Islet of Langerhans (tissue), 1 donor: ENCODE data around the gene TMEM131.
"Not testable (repeated sequence)": the region's sequence is repeated elsewhere in the genome, so short reads cannot be mapped to it uniquely, and the experiment has no call there.

ENCODE experiments used
- FAIRE-seq: peaks from one replicate; lab custom pipeline; 2011; peaks lifted over from hg19 to GRCh38; lab: Jason Lieb, UNC

TMEM131 gene

DNA sequence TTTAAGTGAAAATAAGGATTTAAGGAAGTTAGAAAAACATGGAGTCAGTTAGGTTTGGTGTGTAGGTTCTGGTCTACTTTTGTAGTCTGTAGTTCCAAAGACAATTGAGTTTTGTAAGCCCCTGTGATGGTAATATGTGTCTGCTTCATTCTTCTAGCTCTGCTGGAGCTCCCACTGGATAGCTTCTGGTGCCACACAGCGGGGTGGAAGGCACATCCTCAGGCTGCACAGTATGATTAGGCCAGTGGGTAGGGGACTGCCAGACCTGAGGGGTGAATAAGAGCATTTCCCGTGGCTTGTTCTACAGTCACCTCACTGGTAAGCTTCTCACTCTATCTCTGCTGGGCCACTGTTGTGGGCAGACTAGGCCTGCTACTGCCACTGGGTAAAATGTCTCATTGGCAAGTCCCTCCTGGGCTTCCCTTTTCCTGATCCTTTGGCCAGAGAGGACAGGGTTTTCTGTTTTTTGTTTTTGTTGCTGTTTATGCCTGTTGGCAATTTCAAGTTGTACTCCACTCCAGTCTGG, 44.5 kb downstream of the TMEM131 start:
- no peak for FAIRE-seq

DNA sequence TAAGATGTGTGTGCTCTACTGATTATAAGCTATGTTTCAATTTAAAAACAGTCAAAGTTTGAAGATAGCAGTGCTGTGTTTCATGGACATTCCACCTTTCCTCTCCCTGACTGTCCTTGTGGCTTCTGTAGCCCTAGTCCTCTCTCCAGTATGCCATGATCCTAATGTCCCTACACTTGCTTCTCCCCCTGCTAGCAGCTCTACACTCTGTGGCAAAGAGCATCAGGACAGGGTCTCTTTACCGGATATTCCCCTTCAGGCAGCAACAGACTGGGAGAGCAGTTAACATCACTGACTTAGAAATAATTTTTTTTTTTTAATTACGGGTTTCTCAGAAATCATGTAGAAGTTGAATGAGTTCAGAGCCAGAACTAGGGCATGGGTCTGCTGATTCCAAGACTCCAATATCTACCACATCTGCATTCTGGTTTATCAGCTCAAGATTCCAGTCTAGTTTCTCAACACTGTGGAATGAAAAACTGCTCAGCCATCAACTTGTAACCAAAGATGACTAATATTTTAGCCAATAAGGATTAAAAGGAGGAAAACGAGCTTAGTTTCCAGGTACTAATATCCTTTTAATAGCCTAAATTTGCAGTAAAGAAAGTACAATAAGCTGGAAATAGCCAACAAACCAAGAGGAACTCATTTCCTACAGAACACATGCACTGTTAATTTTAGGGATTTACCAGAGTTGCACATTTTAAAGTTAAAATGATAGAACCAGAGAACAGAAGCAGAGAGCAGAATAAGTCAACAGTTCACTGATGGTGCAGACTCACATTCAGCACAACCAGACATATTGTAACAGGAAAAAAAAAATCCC, 45.2 kb downstream of the TMEM131 start:
- FAIRE-seq = no peak

DNA sequence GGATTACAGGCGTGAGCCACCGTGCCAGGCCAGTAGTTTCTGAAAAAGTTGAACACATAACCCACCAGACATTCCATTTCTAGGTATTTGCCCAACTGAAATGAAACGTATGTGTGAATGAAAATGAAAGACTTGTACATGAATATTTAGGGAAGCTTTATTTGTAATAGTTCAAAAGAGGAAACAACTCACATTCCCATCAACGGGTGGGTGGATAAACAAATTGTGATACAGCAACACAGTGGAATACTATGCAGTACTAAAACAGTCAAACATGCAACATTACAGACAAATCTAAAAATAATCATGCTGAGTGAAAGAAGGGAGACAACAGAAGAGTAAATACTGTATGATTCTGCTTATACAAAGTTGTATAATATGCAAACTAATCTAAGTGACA, 46.8 kb downstream of the TMEM131 start:
- no peak for FAIRE-seq

DNA sequence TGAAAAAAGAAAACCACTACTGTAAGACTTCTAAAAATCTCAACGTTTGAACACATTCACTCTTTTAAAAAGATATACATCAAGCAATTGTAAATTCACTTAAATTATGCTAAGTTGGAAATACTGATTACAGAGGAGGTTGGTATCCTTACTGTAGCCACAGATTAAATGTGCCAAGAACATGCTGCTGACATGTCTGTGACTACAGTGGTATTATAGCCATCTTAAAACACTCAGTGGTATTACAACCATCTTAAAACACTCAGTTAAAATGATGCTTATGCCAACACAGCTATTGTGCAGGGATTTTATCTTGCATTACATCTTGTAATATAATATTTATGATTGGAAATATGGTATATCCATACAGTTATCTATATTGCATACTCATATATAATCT, 50.0 kb downstream of the TMEM131 start:
- FAIRE-seq = no peak

DNA sequence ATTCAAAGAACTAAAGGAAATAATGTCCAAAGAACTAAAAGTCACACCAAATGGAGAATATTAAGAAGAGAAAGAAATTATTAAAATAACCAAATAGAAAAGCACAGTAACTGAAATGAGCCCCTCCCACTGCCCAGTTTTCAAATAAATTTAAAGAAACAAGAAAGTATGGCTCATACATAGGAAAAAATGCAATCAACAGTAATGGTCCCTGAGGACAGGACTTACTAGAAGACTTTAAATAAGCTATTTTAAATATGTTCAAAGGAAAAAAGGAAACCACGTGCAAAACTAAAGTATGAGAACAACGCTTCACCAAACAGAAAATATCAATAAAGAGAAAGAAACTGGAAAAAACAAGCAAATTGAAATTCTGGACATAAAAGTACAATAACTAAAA, 58.9 kb downstream of the TMEM131 start:
- no peak for FAIRE-seq

DNA sequence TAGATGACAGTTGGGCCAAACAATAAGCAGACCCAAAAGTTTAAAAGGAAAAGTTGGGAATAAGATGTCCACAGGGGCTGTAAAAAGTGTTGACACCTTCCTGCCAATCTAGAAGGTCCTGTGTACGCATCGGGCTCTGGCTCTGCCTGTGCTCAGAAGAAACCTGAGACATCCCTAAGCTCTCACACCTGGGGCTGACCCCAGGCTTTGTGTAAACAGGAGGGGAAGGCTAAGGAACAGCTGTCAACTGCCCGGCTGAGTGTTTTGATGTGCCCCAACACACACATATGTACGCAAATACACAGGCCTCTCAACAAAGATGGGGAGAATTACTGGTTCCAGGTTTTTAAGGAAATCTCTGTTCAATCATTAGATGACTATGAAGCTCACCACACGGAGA, 59.5 kb downstream of the TMEM131 start:
- FAIRE-seq = no peak

DNA sequence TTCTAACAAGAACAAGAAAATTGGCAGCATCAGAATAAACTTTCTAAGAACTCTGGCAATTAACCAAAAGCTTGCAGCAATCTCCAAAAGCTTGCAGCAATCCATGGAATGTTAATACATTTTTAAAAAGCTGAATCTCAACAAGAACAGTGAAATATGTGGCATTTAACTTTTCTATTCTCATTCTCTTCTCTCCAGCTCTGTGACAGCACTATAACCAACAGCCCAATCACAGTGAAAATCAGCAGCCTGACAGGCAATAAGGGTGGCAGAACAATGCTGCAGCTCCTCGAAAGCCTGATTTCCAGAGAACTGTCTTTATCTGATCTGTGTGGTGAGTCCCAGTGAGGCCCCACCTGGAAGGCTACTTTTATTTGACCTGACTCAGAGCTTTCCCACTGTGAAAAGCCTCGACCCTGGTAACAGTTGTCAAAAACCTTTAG, 60.0 kb downstream of the TMEM131 start:
- no peak for FAIRE-seq

DNA sequence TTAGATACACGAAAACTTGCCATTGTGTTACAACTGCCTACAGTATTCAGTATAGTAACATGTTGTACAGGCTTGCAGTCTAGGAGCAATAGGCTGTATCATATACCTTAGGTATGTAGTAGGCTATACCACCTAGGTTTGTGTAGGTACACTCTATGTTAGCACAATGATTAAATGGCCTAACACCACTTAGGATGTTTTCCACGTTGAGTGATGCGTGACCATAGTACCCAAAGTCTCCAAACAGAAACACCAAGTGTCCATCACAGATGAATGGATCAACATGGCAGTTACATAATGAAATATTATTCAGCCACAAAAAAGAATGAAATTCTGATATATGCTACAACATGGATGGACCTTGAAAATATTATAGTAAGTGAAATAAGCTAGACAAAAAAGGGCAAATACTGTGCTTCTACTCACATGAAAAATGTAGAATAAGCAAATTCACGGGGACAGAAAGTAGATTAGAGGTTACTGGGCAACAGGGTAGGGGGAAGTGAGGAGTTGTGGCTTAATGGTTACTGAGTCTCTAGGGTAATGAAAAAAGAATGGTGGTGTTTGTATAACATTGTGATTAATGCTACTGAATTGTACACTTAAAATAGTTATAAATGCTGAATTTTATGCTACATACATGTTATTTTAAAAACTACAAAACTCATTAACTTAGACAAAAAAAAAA, 62.6 kb downstream of the TMEM131 start:
- FAIRE-seq = peak; percentile 92

DNA sequence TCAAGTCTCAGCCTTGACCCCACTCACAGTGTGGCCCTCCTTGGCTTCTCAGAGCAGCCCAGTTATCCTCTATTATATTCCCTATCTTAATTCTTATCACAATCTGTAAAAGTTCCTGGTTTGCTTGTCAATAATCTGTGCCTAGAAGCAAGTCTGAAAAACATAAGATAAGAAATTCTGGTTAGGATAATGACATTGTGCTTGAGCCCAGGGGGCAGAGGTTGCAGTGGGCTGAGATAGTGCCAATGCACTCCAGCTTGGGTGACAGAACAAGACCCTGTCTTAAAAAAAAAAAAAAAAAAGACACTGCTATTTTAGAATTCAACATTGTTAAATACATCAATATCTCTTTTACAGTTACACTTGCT, 63.9 kb downstream of the TMEM131 start:
- no peak for FAIRE-seq

DNA sequence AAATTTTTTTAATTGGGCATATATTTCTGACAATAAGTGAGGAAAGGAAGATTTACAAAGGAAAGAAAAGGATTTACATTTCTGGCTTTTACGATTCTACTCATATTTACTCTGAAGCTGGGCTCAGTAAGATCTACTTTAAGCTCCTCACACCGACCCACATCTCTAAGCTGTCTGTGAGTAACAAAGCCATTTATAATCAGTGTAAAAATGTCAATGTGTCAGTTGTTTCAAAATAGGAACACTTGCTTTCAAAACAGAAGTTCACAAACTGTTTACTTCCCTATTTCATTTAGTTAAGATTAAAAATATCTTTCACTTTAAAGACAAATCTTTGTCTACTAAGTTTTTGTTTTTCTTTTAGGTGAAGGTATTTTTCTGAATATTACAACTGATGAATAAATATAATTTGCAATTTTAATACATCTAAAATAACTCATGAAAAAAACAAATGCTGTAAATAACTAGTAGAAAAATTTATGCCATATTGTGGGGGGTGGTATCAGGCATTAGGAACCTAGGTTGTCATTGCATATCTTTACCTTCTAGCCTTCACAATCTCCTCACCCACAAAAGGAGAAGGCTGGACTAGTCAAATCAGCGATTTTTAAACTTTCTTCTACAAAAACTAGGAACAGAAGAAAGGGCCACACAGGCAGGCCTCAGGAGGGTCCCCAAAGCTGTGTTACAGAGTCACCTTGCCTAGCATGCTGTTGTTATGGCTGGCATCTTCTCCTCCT, 64.5 kb downstream of the TMEM131 start:
- FAIRE-seq = peak; percentile 58

DNA sequence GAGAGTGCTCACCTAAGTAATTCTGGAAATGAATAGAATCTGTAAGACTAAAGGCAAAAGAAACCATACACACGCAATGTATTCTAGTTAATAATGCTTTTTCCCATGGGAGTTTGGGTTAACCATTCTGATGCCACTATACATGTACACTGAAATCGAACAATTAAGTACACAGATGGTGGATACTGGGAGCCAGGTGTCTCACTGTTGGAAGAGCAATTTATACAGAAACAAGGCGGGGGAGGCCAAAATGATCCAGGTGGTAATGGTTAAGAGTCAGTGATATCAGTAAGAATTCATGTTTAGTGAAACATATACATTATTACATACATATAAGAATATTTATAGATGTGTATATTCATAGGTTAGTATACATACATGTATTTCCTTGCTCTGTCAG, 67.2 kb downstream of the TMEM131 start:
- no peak for FAIRE-seq

DNA sequence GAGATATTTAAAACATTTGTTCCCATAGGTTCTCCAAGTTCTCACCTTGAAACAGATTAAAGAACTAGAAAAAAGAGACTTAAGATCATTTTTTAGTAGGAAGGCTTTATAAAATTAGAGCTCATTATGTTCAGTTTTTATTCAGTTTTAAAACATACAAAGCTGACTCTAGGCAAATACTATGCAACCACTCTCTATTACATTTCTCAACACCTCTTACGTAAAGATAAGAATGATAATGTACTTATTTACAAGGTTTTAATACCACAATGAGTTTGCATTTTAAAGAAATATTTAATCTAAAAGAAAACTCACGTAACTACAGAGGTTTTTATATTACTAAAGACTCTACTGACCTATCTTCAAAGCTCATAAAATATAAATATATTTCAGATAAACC, 68.8 kb downstream of the TMEM131 start:
- no peak for FAIRE-seq

DNA sequence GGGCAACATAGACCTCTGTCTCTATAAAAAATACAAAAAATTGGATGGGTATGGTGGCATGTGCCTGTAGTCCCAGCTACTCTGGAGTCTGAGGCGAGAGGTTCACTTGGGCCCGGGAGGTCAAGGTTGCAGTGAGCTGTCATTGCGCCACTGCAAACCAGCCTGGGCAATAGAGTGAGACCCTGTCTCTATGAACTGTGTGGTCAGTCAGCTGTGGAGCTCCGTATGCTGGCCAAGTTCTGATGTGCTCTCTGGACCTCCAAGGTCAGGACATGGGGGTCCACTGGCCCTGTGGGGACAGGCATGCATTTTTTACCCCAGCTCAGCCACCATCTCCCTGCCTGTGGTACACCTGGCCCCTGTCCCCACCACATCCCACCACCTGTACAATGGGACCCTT, 71.6 kb downstream of the TMEM131 start:
- no peak for FAIRE-seq

DNA sequence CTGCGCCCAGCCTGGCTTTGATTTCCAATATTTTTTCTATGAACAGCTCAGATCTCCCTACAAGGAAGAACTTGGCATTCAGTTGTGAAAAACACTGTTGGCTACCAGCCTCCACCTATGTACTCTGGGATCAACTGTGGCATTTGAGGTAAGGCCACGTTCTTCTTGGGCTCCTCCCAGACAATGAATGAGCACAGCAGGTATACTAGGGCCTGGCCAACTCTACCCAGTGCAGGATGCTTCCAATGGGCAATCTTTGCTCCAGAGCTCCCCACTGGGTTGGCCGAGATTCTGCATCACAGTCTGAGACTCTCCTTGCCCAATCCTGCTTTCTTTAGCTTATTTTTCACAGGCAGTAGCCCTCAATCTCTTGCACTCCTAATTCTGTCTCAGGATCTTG, 75.9 kb downstream of the TMEM131 start:
- FAIRE-seq = no peak

DNA sequence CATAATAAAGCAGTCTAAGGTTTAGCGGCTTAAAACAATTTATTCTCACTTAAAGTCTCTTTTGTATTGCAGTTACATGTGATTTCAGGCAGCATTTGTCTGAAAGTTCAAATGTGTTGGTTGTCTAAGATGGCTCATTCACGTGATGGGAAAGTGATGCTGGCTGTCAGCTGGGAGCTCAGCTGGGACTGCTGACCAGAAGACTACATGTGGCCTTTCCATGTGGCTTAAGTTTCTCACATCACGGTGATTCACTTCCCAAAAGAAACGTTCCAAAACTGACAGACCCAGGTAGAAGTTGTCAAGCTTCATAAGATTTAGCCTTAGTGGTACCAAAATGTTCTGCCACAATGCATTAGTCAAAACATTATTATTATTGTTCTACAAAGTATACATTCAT, 76.9 kb downstream of the TMEM131 start:
- FAIRE-seq = no peak

DNA sequence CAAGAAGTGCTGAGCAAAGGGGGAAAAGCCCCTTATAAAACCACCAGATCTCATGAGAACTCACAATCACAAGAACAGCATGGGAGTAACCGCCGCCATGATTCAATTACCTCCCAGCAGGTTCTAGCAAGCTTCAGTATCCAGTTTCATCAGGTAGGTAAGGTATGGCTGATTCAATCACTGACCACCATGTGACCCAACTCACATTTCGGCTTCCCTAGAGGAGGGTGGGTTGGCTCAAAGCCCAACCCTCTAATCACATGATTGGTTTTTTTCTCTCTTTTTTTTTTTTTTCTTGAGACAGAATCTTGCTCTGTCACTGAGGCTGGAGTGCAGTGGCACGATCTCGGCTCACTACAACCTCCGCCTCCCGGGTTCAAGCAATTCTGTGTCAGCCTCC, 78.1 kb downstream of the TMEM131 start:
- not testable (repeated sequence) for FAIRE-seq

DNA sequence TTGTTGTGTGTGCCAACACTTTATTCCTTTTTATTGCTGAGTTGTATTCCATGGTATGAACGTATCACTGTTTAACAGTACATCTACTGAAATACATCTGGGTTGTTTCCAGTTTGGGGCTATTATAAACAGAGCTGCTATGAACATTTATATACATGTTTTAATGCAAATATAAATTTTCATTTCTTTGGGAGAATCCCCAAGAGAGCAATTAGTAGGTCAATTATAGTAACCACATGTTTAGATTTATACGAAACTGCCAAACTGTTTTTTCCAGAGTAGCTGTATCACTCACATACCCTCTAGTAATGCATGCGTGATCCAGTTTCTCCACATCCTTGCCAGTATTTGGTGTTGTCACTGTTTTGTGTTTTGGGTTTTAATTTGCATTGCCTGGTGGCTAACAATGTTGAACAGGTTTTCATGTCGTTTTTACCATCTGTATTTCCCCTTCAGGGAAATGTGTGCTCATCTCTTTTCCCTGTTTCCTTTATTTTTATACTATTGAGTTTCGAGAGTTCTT, 81.0 kb downstream of the TMEM131 start:
- FAIRE-seq = no peak

DNA sequence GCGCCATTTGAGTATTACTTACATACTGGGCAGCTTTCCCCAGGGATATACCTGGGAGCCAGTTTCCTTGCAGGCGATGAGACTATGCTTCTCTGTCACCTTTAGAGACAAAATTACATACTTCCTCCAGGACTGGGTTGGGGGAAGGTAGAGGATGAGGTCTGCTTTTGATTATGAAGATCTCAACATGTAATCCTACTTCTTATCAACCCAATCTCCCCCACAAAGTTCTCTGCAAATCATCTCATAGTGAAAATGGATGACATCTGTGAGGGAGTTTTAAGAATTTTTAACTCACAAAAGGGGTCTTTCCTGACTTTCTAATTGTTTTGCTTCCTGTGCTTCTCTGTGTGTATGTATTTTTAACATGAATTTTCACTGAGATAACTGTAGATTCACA, 81.9 kb downstream of the TMEM131 start:
- FAIRE-seq = no peak

DNA sequence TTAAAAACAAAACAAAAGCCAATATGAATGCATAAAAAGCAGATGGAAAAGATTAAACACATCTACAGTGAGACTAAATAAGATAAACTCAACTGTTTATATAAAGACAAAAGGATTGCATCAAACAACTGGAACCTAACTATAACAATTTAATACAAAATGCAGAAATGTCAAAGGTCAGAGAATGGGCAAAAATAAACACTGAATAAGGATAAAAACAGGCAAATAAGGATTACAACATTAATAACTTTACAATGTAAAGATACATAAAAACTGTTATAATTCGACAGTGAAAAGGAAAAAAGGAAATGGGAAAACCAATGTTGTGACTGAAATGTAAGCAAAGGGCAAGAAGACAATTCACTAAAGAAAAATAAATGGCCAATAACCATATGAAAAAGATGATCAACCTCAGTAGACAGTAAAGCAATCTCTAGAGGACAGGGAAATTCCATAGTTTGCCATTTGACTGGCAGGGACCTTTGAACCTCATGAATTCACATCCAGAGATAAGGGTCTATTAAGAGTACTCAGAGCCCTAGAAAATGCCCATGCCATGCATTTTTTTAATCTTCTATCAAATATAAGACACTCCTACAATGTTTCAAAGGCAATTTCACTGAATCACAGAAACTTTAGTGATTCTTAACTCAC, 83.7 kb downstream of the TMEM131 start:
- FAIRE-seq = no peak

DNA sequence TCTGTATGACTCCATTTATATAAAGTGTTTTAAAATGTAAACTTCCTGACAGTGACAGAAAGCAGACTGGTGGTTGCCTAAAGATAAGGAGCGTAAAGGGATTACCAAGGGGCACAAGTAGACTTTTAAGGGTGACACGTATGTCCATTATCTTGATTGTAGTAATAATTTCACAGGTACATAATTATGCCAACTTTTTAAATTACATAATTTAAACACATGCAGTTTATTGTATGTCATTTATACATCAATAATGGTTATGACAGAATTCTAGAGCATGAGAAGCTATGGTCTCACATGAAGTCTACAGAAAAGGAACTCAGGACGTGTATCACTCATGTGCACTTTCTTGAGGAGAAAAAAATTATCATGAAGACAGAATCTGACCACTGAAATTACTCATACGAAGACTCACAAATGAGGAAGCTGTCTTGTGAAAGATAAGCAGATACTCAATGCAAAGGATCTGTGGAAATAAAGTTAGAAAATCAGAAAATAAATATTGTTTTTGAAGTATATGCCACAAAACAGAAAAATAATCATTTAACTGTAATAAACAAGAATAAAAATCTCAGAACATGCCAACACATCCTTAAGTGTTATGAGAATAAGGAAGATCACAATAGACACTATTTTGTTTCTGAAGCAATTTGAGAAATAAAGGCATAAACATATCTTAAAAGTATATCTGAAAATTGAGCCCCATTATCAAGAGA, 84.4 kb downstream of the TMEM131 start:
- no peak for FAIRE-seq

DNA sequence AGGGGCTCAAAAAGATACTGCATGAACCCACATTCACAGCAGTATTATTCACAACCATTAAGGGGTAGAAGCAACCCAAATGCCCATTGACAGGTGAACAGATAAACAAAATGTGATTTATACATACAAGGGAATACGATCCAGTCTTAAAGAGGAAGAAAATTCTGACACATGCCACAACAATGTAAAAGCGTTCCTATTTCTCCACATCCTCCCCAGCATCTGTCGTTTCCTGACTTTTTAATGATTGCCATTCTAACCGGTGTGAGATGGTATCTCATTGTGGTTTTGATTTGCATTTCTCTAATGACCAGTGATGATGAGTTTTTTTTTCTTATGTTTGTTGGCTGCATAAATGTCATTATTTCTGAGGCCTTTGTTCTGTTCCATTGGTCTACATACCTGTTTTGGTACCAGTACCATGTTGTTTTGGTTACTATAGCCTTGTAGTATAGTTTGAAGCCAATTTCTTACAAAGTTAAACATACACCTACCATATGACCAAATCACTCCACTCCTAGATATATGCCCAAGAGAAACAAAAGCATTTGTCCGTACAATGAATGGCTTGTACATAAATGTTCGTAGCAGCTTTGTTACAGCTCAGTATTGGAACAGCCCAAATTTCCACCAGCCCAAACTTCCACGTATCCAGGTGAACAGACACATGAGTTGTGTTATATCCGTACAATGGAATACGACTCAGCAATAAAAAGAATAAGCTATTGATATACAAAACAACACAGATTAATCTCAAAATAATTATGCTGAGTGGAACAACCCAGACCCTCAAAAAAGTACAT, 85.1 kb downstream of the TMEM131 start:
- no peak for FAIRE-seq
